Activated CD4-positive, CD25-positive, alpha-beta regulatory T cell (primary cell): ENCODE data around the gene MRPL14.
"Not testable (repeated sequence)": the region's sequence is repeated elsewhere in the genome, so short reads cannot be mapped to it uniquely, and the experiment has no call there.

Experiments used
- DNase-seq, 4 experiments: peaks; one replicate each; lab custom pipeline; 2025; lab: John Stamatoyannopoulos, UW

Gene MRPL14

DNA sequence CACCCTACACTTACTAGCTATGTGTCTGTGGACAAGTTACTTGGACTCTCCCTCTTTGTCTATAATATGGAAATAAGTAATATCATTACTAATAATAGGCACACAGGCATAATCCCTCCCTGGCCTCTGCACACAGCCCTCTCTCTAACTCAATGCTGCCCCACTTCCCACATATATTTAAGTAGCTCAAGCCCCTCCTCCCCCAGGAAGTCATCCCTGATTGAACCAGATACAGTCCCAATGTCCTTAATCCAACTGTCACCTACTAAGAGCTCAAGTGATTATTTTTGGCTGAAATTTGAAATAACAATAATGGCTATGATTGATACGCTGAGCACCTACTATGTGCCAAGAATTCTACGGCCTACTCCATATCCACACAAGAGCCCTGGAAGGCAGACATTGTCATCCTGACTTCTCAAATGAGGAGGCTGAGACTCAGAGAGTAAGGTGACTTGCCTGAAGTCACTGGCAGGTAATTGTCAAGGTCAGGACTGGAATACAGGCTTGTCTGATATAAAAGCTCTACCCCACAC, 29.4 kb downstream of the MRPL14 start:
- no peak for DNase-seq

- peak; percentile 39 to 57 (median 52) for DNase-seq
Measured at GRCh38 chr6:44096612-44097011, 30.6 kb downstream of the MRPL14 start.

GRCh38 chr6:44095243-44095623, 32.0 kb downstream of the MRPL14 start:
- DNase-seq: not testable (repeated sequence)

- DNase-seq: no peak
Measured at GRCh38 chr6:44094403-44095242, 32.6 kb downstream of the MRPL14 start.

- no peak for DNase-seq
Measured at GRCh38 chr6:44093750-44094402, 33.4 kb downstream of the MRPL14 start.

DNA sequence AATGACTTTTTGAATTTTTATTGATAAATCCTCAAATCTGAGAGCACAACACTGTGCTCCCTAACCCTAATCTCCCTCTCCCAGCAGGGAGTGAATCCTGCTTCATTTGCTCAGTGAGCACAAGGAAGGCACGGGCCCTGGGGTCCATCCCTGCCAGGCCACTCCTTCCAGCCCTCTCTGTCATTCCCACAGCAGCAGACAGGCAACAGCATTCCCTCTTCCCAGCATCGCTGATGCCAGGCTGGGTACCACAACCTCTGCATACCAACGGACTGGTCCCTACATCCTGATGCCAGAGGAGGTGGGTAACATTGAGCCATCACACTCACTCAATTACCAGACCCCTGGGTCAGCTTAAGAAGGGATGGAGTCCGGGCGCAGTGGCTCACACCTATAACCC, 34.2 kb downstream of the MRPL14 start:
- no peak for DNase-seq

- no peak for DNase-seq
Measured at GRCh38 chr6:44091981-44092884, 35.0 kb downstream of the MRPL14 start.

DNA sequence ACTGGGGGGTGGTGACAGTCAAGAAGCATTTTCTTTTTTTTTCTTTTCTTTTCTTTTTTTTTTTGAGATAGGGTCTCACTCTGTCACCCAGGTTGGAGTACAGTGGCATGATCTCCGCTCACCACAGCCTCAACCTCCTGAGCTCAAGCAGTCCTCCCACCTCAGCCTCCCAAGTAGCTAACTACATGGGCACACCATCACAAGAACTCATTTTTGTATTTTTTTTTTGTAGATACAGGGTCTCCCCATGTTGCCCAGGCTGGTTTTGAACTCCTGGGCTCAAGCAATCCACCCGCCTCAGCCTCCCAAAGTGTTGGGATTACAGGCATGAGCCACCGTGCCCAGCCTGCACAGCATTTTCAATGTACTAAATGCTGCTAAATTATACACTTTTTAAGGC, 35.9 kb downstream of the MRPL14 start:
- DNase-seq: not testable (repeated sequence)

- no peak for DNase-seq
Measured at GRCh38 chr6:44090465-44090864, 36.8 kb downstream of the MRPL14 start.

DNA sequence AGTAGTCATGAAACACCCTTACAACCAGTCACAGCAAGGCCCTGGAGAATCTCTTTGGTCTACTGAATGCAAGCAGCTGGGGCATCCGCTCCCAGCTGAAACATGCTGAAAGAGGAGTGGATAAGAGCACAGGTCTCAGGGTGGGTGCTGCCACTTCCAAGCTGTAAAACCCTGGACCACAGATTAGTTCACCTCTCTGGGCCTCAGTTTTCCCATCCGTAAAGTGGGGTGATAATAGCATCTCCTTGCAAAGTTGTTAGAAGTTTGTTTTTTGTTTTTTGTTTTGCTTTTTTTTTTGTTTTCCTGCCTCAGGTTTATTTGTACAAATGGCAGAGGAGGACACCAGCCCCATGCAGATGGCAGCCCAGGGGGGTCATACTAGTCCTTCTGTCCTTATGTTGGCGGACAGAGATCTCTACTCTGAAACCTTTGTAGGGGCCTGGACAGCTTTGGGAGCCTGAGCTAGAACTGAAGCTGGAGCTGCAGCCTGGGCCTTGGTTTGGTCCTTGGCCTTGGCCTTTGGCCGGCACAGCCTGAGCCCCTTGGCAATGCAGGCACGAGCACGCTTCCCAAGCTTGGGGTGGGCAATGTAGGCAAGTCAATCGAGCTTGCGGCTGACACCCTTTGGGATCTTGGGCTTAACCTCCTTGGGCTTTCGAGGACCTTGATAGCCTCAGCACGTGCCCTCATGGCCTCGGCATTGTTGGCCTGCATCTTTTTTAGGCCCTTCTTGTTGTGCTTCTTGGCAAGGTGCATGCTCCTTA, 38.2 kb downstream of the MRPL14 start:
- DNase-seq: no peak

- no peak for DNase-seq
Measured at GRCh38 chr6:44087623-44088022, 39.6 kb downstream of the MRPL14 start.

DNA sequence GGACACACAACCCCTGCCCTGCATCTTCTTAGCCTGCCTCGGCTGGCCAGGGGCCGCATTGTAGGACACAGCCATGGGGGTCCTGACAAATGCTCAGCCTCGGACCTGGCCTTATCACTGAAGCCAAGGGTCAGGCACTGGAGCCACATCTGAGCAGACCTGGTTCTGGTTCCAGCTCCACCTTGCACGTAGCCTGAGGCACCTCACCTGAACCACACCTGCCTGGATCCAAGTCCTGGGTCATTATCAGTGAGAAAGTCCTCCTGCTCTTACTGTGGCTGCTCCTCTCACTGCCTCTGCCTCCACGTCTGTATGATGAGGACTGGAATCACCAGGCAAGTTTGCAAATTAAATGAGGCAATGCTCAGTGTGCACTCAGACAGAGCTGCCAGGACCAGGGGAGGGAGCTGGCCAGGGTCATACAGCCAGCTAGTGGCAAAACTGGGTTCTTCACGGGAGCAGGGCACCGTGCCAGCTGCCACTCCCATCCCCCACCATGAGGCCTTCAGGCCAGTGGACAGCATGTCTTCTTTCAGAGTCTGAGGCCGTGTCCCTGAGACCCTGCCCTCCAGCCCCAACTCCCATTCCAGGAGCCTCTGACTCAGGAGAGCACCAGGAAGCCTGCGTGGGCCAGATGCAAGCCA, 40.2 kb downstream of the MRPL14 start:
- DNase-seq: no peak

- no peak for DNase-seq
Measured at GRCh38 chr6:44085219-44085618, 42.0 kb downstream of the MRPL14 start.

DNA sequence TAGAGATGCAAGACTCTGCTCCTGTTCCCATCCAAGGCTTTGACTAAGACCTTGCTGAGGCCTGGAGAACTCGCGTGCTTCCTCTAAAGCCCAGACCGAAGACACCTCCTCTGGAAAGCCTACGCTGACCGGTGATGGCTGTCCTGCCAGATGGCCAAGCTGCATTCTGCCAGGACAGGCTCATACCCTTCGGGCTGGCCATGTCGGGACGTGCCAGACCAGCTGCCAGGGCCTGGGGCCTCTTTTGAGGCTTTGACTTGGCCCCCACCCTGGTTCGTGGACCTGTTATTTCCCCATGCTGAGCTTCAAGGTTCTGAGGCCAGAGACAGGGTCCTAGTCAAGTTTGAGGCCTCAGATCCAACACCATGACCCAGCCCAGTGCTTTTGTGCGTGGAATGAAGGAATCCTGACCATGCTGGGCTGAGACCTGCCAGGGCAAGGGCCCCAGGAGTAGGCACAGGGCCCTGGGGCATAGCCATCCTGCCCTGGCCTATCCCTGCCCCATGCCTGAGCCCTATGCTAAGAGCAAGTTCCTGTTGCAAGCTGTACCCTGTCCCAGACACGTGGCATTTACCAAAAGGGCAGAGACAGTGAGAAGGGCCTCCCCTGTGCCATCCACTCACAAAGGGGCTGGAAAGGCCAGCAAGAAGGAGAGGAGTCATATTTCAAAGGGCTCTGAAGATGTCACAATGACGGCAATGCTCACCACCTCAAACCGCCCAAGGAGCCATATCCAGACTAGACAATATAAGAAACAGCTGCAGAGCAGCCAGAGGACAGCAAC, 42.8 kb downstream of the MRPL14 start:
- no peak for DNase-seq

- DNase-seq: no peak
Measured at GRCh38 chr6:44082872-44083321, 44.4 kb downstream of the MRPL14 start.

GRCh38 chr6:44081753-44082152, 45.5 kb downstream of the MRPL14 start:
- no peak for DNase-seq

DNA sequence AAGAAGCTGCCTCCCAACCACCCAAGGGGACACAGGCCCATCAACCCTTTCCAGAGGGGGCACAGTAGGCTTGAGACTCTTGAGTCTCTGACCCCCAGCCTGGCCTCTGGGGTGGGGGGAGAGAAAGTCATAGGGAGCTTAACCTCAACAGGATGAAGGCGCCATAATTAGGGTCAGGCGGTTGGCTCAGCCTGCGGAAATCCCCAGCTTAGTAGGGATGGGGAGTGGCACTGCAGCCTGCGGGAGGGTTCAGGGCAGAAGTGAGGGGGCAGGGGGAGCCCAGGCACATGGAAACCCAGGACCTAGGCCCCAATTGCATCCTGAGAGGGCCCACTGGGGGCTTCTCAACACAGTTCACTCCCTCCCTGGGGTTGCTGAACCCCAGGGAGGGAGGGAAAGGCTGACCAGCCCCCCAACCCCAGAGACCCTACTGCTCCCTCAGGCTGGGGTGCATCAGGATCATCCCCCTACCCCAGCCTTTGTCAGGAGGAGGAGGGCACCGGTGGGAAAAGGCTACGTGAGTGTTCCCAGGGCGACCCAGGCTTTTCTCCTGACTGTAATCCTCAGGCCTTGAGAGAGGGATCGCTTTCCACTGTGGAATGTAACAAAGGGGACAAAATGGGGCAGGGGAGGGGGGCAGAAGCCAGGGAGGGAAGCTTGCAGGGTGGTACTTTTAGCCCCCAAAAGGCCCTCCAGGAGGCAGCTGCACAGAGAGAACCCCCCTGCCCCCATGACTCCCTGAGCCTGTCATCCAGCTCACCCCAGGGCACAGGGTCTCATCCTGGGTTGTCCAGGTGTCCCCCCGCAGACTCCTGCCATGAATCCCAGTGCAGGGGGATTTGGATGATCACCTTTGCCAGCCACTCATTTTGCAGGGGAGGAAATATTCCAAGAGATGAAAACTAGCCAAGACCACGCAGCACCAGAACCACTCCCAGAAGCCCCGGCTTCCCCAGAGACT, 46.4 kb downstream of the MRPL14 start:
- DNase-seq: no peak

GRCh38 chr6:44079672-44080071, 47.6 kb downstream of the MRPL14 start:
- no peak for DNase-seq
